ENCODE measurements around the gene FBXO40. TPM values are rescaled to one million over a fixed set of nuclear protein-coding genes. Genes with fewer than 3 reads are reported as not detected.
"Not testable (repeated sequence)": the region's sequence is repeated elsewhere in the genome, so short reads cannot be mapped to it uniquely, and the experiment has no call there.

The FBXO40 gene, protein sequence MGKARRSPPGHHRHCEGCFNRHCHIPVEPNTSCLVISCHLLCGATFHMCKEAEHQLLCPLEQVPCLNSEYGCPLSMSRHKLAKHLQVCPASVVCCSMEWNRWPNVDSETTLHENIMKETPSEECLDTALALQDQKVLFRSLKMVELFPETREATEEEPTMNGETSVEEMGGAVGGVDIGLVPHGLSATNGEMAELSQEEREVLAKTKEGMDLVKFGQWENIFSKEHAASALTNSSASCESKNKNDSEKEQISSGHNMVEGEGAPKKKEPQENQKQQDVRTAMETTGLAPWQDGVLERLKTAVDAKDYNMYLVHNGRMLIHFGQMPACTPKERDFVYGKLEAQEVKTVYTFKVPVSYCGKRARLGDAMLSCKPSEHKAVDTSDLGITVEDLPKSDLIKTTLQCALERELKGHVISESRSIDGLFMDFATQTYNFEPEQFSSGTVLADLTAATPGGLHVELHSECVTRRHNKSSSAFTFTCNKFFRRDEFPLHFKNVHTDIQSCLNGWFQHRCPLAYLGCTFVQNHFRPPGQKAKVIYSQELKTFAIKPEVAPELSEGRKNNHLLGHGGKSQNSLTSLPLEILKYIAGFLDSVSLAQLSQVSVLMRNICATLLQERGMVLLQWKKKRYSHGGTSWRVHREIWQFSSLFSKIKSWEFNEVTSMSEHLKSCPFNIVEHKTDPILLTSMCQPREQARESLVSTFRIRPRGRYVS
- under 1 TPM in 1 of 3 donors, not detected in 2; 0.03 TPM for polyA plus RNA-seq (ENCODE audit: insufficient read length in 3 of 3)
- long read RNA-seq, donor 1 = 0 reads
- long read RNA-seq, donor 2 = 0 reads
- long read RNA-seq, donor 3 = 0 reads
- long read RNA-seq, donor 4 = 0 reads
- long read RNA-seq, donor 5 = 0 reads
- long read RNA-seq, donor 6 = 0 reads
- long read RNA-seq, donor 7 = 0 reads
- long read RNA-seq, donor 8 = 0 reads
- long read RNA-seq, donor 9 = 0 reads
- long read RNA-seq, donor 10 = 0 reads
- long read RNA-seq, donor 11 = 0 reads
- long read RNA-seq, donor 12 = 0 reads
- long read RNA-seq, donor 13 = 0 reads
- long read RNA-seq, donor 14 = 0 reads
- long read RNA-seq, donor 15 = 0 reads
- long read RNA-seq, donor 16 = 0 reads

DNA sequence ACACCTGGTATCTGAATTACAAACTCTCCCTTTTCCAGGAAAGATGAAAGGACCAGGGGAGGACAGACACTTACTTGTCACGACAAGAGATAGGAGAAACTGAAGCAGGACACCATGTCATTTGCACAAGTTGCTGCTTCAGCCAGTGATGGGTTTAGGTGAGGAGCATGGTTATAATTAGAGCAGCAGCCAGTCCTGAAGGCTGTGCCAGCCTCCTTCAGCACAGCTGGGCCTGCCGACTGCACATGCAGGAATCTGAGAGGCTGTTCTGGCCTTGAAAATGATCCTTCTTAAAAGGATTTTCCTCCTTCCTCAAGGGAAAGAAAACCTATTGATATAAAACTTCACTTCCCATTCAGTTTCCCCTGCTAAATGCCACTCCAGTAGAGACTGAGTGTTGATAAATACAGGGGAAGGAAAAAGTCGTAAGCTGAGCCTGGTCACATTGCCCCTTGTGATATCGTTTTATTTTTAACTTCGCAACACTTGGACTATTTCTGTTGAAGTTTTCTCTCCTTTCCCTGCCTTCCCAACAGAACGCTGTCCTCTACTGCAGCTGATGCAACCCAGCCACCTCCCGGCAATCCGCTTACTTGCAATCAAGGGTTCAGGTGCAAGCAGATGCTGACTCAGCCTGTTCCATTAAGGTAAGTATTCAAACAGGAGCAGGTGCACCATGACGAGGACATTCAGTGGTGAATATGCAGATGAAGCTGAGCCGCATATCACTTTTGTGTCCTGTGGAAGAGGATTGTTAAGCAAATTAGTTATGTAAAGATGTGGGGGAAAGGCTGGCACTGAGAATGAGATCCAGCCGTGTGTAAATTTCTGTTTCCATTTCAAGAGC is at the start of gene FBXO40:
Gene FBXO40 (plus strand): TSS at position 524 of the 847 bp plus-strand sequence. CDS start 27,197 bp downstream, outside the sequence.
- DNase-seq (ENCODE audit: extremely low read depth in 1 of 11, low read depth in 9 of 11, low spot score in 4 of 11) = peak in 1 of 11 donors; percentile 3

DNA sequence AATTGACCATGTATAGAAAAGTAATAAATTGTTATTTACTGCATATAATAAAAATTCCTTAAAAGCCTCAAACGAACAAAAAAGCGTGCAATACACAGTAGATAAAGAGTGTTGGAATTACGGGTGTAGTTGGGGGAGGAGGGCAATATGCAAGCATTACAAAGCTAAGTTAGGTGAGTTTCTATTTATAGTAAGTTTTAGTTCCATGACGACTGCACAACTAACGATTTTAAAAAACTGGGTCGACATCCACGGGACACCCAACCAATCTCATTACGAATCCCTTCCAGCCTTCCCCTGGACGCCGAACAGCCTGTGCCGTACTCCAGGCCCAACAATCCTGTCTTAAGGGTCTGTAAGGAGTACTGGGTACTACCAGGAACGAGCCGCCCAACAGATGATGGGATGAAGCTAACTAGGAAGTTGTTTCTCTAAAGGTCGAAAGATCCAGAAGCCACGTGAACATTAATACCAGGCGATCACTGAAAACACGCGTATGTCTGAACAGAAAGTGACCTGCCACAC is 48.1 kb upstream of the FBXO40 start:
- DNase-seq (ENCODE audit: extremely low read depth in 1 of 11, low read depth in 9 of 11, low spot score in 4 of 11) = no peak

DNA sequence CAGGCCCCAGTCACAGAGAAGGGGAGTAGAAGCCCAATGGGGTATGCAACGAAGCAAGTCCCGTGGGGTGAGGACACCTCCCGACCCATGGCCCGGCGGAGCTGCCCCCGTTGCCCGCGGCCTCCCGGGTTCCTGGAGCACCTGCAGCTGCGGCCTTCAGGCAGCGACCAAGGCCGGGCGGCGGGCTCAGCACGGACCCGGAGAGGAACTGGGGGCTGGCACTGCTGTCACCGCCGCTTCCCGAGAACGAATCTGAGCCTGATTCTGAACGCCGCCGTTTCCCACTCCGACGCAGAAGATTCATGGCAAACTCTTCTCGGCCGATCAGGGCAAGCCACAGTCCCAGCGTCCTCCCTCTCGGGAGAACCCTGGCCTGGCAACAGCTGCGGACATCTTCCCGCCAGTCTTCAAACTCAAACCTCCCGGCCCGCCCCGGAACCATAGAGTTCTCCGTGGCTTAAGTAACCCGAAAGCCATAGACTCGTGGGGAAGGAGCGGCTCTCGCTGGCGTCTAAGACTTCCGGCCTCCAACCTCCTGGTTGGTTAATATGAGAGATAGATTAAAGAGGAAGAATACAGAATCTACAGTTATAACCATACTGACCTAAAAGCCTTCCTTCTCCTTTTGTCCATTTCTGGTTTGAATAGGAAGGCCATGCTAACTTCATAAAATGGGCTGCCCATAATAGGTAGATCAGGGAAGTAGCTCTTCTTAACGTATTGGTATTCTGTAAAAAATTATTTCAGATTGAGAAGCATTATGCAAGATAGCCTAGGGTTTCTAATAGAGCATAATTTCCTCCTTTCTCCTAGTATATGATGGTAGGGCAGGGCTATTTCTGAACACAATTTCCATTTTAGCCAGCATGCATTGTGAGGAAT is 47.4 kb upstream of the FBXO40 start, which contains the start of gene POLQ:
Gene POLQ (minus strand): TSS at position 415 of the 882 bp plus-strand sequence. CDS start 111 bp downstream, at position 304.
- peak; percentile 79 to 95 (median 88) for DNase-seq (ENCODE audit: extremely low read depth in 1 of 11, low read depth in 9 of 11, low spot score in 4 of 11)

DNA sequence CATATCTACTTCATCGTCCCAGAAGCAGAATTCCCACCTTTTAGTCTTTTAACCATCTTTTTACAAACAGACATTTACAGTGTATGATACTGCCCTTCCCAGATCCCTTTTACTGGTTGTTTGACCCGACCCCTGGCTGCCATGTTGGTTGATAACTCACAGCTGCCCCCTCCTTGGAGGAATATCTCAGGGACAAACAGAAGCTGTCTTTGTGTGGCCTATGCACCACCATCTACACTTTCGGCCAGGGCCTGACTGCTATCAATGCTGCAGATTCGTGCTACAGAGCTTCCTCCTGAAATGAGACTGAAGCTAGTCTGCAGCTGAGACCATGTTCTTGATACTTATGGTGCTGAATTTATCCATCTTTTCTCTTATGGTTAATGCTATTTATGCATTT is 40.8 kb upstream of the FBXO40 start:
- DNase-seq (ENCODE audit: extremely low read depth in 1 of 11, low read depth in 9 of 11, low spot score in 4 of 11) = peak in 1 of 11 donors; percentile 7

DNA sequence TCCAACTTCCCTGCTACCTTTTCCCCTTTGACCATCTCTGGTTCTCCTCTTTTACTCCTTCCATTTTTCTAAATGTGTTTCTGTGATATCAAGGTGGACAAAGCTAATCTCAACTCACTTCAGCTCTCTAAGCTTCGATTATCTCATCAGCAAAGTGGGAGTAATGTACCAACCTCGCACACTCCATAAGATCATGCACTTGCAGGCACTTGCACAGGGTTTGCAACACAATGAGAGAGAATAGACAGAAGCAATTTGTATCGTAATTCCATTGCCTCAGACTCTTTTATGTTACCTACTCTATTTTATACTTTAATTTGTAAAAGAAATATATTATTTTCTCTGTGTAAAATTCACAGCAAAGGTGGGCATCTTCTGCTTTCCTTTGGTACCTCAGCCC is 40.4 kb upstream of the FBXO40 start:
- DNase-seq (ENCODE audit: extremely low read depth in 1 of 11, low read depth in 9 of 11, low spot score in 4 of 11) = no peak

DNA sequence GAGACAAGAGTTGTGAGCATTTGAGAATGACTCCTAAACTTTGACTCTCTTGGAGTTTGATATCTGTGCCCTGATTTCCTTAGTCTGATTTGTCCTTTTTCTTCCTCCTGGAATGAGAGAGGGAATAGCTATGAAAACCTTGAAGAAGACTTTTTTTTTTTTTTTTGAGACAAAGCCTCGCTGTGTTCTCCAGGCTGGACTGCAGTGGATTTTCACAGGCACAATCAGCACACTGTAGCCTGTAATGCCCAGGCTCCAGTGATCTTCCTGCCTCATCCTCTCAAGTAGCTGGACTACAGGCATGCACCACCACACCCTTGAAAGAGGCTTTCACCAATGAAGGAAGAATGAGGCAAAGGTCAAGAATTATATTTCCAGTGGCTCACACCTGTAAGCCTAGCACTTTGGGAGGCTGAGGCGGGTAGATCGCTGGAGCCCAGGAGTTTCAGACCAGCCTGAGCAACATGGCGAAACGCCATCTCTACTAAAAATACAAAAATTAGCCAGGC is 35.7 kb upstream of the FBXO40 start:
- DNase-seq (ENCODE audit: extremely low read depth in 1 of 11, low read depth in 9 of 11, low spot score in 4 of 11) = no peak

DNA sequence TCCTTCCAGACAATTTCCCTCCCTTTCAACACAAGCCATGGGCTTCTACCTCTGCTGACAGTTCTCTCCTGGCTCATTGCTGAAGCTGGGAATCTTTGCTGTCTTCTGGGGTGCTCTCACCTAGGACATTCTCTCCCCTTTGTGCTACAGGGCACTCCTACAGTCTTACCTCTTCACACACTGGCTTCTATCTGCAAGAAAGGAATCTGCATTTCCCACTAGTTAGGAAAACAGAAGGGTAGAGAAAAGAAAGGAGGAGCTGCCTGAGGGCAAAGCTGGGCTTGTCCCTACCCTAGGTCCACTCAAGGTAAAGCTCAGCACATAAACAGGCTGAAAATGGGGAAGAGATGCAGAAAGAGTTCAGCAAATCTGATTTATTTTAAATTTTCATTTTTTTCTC is 31.0 kb upstream of the FBXO40 start:
- DNase-seq (ENCODE audit: extremely low read depth in 1 of 11, low read depth in 9 of 11, low spot score in 4 of 11) = no peak

DNA sequence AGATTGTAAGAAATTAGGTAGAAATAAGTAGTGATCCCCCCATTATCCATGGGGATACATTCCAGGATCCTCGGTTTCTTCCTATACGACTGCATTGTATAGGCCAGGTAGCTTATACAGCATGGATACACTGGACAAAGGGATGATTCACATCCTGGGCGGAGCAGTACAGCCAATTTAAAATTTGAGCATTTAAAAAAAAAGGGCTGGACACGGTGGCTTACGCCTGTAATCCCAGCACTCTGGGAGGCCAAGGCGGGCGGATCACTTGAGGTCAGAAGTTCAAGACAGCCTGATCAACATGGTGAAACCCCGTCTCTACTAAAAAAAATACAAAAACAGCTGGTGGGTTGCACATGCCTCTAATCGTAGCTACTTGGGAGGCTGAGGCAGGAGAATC is 26.4 kb upstream of the FBXO40 start:
- no peak for DNase-seq (ENCODE audit: extremely low read depth in 1 of 11, low read depth in 9 of 11, low spot score in 4 of 11)

DNA sequence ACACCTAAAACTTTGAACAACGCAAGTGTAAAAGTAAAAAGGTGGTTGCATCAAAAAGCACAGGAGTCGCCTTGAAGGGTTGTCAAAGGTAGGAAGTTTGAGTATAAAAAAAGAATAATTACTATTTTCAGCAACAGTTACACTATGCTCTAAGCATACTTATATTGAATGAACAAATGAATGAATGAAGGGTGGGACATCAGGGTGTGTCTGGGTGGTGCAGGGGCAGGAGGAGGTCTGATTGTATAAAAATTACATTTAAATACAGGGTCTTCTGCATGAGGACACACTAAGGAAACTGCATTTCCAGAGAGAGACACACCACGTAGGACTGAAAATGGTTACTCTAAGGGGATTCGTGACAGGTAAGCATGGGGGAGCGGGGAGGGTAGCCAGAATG is 25.5 kb upstream of the FBXO40 start, which contains the start of gene ARGFX:
Gene ARGFX (plus strand): TSS at position 301 of the 400 bp plus-strand sequence. CDS start 2,765 bp downstream, outside the sequence.
- no peak for DNase-seq (ENCODE audit: extremely low read depth in 1 of 11, low read depth in 9 of 11, low spot score in 4 of 11)

DNA sequence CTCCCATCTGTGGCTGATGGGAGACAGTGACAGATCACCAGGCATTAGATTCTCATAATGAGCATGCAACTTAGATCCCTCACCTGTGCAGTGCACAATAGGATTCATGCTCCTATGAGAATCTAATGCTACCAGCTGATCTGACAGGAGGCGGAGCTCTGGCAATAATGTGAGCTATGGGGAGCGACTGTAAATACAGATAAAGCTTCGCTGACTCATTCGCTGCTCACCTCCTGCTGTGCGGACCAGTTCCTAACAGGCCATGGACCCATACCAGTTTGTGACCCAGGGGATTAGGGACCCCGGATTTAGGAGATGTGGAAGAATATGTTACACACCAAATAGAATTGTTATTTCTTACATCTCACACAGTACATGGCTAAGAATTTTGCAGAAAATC is 18.7 kb upstream of the FBXO40 start:
- no peak for DNase-seq (ENCODE audit: extremely low read depth in 1 of 11, low read depth in 9 of 11, low spot score in 4 of 11)

DNA sequence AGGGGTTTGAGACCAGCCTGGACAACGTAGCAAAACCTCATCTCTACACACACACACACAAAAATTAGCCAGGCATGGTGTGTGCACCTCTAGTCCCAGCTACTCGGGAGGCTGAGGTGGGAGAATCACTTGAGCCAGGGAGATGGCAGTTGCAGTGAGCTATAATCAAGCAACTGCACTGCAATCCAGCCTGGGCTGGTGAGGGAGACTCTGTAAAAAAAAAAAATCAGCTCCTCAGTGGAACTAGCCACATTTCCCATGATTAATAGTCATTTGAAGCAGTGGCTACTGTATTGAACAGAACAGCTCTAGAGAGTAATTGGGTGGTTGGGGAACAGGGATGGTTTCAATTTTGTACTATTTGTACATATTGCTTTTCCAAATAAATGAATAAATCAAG is 11.5 kb upstream of the FBXO40 start:
- no peak for DNase-seq (ENCODE audit: extremely low read depth in 1 of 11, low read depth in 9 of 11, low spot score in 4 of 11)

DNA sequence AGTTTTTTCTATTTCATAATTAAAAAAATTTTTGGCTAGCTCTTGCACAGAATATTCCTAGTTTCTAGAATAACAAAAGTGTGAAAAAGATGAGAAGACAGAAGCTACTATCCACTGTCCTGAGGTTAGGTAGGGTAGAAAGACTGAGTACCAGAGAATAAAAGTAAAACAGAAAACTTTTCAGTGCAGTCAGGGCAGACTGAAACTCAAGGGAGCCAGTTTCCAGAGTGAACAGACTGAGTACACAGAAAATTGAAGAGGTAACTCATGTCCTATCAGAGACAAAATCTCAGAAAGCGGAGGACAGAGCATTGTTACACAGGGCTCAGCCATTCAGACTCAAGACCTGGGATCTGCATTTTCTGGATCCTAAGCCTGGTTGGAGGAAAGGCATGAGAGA is 8.8 kb upstream of the FBXO40 start:
- no peak for DNase-seq (ENCODE audit: extremely low read depth in 1 of 11, low read depth in 9 of 11, low spot score in 4 of 11)

DNA sequence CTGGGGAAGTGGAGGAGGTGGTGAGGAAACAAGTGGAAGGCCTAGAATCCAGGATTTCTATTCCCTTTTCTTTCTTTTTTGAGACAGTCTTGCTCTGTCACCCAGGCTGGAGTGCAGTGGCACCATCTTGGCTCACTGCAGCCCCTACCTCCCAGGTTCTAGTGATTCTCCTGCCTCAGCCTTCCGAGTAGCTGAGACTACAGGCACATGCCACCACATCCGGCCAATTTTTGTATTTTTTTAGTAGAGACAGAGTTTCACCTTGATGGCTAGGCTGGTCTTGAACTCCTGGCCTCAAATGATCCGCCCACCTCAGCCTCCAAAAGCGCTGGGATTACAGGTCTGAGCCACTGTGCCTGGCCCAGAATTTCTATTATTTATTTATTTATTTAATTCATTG is 627 bp downstream of the FBXO40 start:
- not testable (repeated sequence) for DNase-seq (ENCODE audit: extremely low read depth in 1 of 11, low read depth in 9 of 11, low spot score in 4 of 11)

DNA sequence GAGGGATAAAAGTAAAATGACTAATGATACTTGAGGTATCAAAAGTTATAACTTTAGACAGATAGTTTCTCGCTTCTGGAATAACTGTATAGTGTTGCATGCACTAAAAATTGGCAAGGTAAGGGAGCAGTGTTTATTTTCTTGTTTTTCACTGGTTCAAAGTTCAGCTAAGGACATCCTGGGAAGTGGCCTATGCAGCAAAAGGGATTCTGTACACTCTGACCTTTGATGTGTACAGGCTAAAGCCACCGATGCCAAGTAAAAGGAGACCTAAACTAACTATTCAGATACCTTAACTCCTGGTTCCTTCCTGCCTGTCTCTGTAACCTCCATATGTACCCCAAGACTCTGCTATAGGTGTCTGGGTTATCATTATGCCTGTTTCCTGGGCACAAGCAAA is 1.7 kb downstream of the FBXO40 start:
- no peak for DNase-seq (ENCODE audit: extremely low read depth in 1 of 11, low read depth in 9 of 11, low spot score in 4 of 11)

DNA sequence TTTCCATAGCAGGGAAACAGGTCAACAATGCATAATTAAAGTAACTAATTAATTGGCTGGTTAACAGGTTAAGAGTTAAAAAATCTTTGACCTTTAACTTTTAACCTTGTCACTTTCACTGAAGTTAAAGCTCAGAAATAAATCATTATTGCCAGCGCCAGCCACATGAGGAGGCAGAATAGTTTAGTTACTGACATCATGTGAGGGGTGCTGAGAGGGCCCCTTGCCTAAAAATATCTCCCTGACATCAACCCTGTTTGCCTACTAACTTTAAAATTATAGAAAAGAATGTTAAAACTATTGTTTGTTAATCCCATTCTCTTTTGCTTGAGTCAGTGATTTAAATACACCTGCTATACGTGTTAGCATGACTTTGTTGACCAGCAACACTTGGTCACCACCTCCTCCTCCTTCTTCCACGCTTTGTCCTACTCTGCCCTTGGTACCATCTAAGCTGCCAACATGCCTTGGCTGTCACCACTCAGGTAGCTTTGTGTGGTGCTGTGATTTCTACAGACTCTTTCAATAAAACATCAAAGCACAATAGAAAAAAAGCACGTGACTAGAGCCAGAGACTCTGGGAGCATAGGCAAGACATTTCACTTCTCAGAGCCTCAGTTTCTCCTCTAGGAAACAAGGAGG is 2.7 kb downstream of the FBXO40 start:
- DNase-seq (ENCODE audit: extremely low read depth in 1 of 11, low read depth in 9 of 11, low spot score in 4 of 11) = no peak

DNA sequence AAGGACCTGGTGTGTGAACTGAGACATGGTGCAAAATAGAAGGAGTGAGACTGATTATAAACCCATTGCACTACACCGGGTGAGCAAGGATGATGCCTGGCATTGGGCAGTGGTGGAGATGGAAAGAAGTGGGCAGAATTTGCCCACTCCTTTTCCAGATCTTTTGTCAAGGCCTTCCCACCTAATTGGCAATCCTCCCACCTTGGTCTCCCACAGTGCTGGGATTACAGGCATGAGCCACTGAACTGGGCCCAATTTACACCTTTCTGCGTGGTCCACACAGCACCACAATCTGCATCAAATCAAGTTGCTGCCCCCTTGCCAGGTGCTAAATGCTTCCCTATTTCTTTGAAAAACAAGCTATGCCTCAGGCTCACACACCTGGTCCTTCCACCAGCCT is 5.4 kb downstream of the FBXO40 start:
- no peak for DNase-seq (ENCODE audit: extremely low read depth in 1 of 11, low read depth in 9 of 11, low spot score in 4 of 11)

DNA sequence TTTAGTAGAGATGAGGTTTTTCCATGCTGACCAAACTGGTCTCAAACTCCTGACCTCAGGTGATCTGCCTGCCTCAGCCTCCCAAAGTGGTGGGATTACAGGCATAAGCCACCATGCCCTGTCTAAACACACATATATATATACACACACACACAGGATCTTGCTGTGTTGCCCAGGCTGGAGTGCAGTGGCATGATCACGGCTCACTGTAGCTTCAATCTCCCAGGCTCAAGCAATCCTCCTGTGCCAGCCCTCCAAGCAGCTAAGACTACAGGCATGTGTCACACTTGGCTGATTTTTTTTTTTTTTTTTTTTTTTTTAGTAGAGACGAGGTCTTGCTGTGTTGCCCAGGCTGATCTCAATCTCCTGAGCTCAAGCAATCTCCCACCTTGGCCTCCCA is 6.7 kb downstream of the FBXO40 start:
- not testable (repeated sequence) for DNase-seq (ENCODE audit: extremely low read depth in 1 of 11, low read depth in 9 of 11, low spot score in 4 of 11)
